Measurements from ENCODE around the gene COL5A1. TPM values are rescaled to one million over a fixed set of nuclear protein-coding genes. Genes with fewer than 3 reads are reported as not detected.
A peak's percentile ranks its signal among the peaks of the same experiment; 100 is the strongest.

Gene COL5A1
- total and polyA plus RNA-seq, 2 donors from 2014 or later = 2.4 to 23.8 TPM

GRCh38 chr9:134602547-134603362, 38.8 kb upstream of the COL5A1 start:
- no peaks in the 10 kb centered on the region for H3K27me3 ChIP-seq (ENCODE audit: control insufficient read depth, insufficient read depth, low read length)
- no peak for TF ChIP-seq CTCF (IDR thresholded peaks at IDR 0.05; ENCODE audit: borderline replicate concordance, extremely low read depth, insufficient read depth)
- peaks cover 0 to 3% (median 0%) of the 10 kb centered on the region in 3 donors for H3K9me3 ChIP-seq (ENCODE audit: control insufficient read depth in 2 of 3, insufficient read depth in 1 of 3, low read length in 3 of 3)
- DNase-seq (peak; percentile 30 to 84 (median 39)), FAIRE-seq (no peak)
- intact Hi-C loops (cut with DNase I) = no loop called here
- H3K9ac ChIP-seq (ENCODE audit: low read length in 3 of 3) = no peak overlapping the region
- H3K4me1 ChIP-seq (ENCODE audit: control insufficient read depth in 2 of 3, insufficient read depth in 2 of 3, low read depth in 1 of 3, low read length in 3 of 3) = no peaks in the 10 kb centered on the region
- no peak overlapping the region for H3K4me3 ChIP-seq (ENCODE audit: low read length in 3 of 3)
- no peaks in the 10 kb centered on the region for H3K36me3 ChIP-seq (ENCODE audit: control insufficient read depth in 2 of 3, insufficient read depth in 3 of 3, low read length in 3 of 3)
- no peak overlapping the region for H3K27ac ChIP-seq (ENCODE audit: low read depth in 2 of 2, low read length in 2 of 2)

- H3K27ac ChIP-seq (ENCODE audit: low read depth in 2 of 2, low read length in 2 of 2) = no peak overlapping the region
- H3K4me1 ChIP-seq (ENCODE audit: control insufficient read depth in 2 of 3, insufficient read depth in 2 of 3, low read depth in 1 of 3, low read length in 3 of 3) = no peaks in the 10 kb centered on the region
- TF ChIP-seq CTCF (IDR thresholded peaks at IDR 0.05; ENCODE audit: borderline replicate concordance, extremely low read depth, insufficient read depth) = no peak
- no peak for FAIRE-seq
- no peak overlapping the region for H3K9ac ChIP-seq (ENCODE audit: low read length in 3 of 3)
- DNase-seq = no peak
- H3K36me3 ChIP-seq (ENCODE audit: control insufficient read depth in 2 of 3, insufficient read depth in 3 of 3, low read length in 3 of 3) = no peaks in the 10 kb centered on the region
- peaks cover 0 to 3% (median 0%) of the 10 kb centered on the region in 3 donors for H3K9me3 ChIP-seq (ENCODE audit: control insufficient read depth in 2 of 3, insufficient read depth in 1 of 3, low read length in 3 of 3)
- intact Hi-C loops (cut with DNase I) = no loop called here
- no peak overlapping the region for H3K4me3 ChIP-seq (ENCODE audit: low read length in 3 of 3)
- no peaks in the 10 kb centered on the region for H3K27me3 ChIP-seq (ENCODE audit: control insufficient read depth, insufficient read depth, low read length)
Observed at GRCh38 chr9:134604834-134605233, 36.8 kb upstream of the COL5A1 start.

GRCh38 chr9:134605351-134605965, 36.1 kb upstream of the COL5A1 start:
- DNase-seq (peak in 1 of 5 donors; percentile 4), FAIRE-seq (no peak)
- H3K36me3 ChIP-seq (ENCODE audit: control insufficient read depth in 2 of 3, insufficient read depth in 3 of 3, low read length in 3 of 3) = no peaks in the 10 kb centered on the region
- H3K4me1 ChIP-seq (ENCODE audit: control insufficient read depth in 2 of 3, insufficient read depth in 2 of 3, low read depth in 1 of 3, low read length in 3 of 3) = no peaks in the 10 kb centered on the region
- H3K27ac ChIP-seq (ENCODE audit: low read depth in 2 of 2, low read length in 2 of 2) = no peak overlapping the region
- no peaks in the 10 kb centered on the region for H3K27me3 ChIP-seq (ENCODE audit: control insufficient read depth, insufficient read depth, low read length)
- H3K9ac ChIP-seq (ENCODE audit: low read length in 3 of 3) = no peak overlapping the region
- no peak for TF ChIP-seq CTCF (IDR thresholded peaks at IDR 0.05; ENCODE audit: borderline replicate concordance, extremely low read depth, insufficient read depth)
- intact Hi-C loops (cut with DNase I) = no loop called here
- H3K9me3 ChIP-seq (ENCODE audit: control insufficient read depth in 2 of 3, insufficient read depth in 1 of 3, low read length in 3 of 3) = peaks cover 0 to 3% (median 0%) of the 10 kb centered on the region in 3 donors
- no peak overlapping the region for H3K4me3 ChIP-seq (ENCODE audit: low read length in 3 of 3)
